Measurements from ENCODE around the gene PPM1B. TPM values are rescaled to one million over a fixed set of nuclear protein-coding genes. Genes with fewer than 3 reads are reported as not detected.

Gene PPM1B
- total and polyA plus RNA-seq, 9 of the 15 experiments (the other 6 are each of a cell fraction or from before 2014, with no cell fraction given) = 8.9 to 44.0 (median 28.6) TPM

- CTCF ChIA-PET (ENCODE audit: low intra/inter-chr PET ratio) = no interaction called here
- FAIRE-seq (no peak), DNase-seq (ENCODE audit: extremely low read depth in 1 of 4, low spot score in 3 of 4) (no peak), ATAC-seq (no peak)
- Histone ChIP-seq H3K79me2 (ENCODE audit: control insufficient read depth, insufficient read depth, low read length) (no peaks in the 10 kb centered on the region), H3K9me1 (ENCODE audit: control insufficient read depth, insufficient read depth, low read length) (no peaks in the 10 kb centered on the region), H3K27ac (ENCODE audit: extremely low read depth, low read depth, low read length) (no peak overlapping the region), H3K36me3 (ENCODE audit: control insufficient read depth, insufficient read depth, low read length) (no peaks in the 10 kb centered on the region), H3K4me1 (replicated peaks in 1 of 2; ENCODE audit: control insufficient read depth in 2 of 2, insufficient read depth in 2 of 2, low read length in 2 of 2) (peaks cover 0 to 4% of the 10 kb centered on the region in 2 experiments; a peak in 1 of 5 replicates), H3K9ac (ENCODE audit: insufficient read depth in 1 of 2, low read depth in 2 of 2, low read length in 2 of 2) (no peak overlapping the region), H4K20me1 (replicated peaks; ENCODE audit: control insufficient read depth, insufficient read depth, low read length) (no peaks in the 10 kb centered on the region), H3K4me2 (ENCODE audit: insufficient read depth, low read length) (no peak overlapping the region), H3K4me3 (no peak overlapping the region), H3K27me3 (ENCODE audit: control insufficient read depth in 2 of 2, insufficient read depth in 2 of 2, low read length in 2 of 2) (no peaks in the 10 kb centered on the region), H3K9me3 (replicated peaks; ENCODE audit: control insufficient read depth, insufficient read depth, low read depth, low read length) (no peaks in the 10 kb centered on the region), H2AFZ (ENCODE audit: low read depth, low read length) (no peak overlapping the region)
- 0% methylated on average over 1 of the region's 1 CpG for WGBS (ENCODE audit: insufficient coverage, low coverage, missing lambda C conversion rate)
- in situ Hi-C loops (cut with MboI) (no loop called here), intact Hi-C loops (cut with micrococcal nuclease) (no loop called here)
- TF ChIP-seq NR3C1 (CRISPR knock-in tag; IDR thresholded peaks at IDR 0.05) = no peak
- no peak for TF ChIP-seq HDAC3 (IDR thresholded peaks at IDR 0.05; ENCODE audit: borderline replicate concordance, partially characterized antibody)
- no peak for TF ChIP-seq ZNF277 (CRISPR knock-in tag; IDR thresholded peaks at IDR 0.05; ENCODE audit: borderline replicate concordance)
- no peak for TF ChIP-seq STAG1 (CRISPR knock-in tag; IDR thresholded peaks at IDR 0.05; ENCODE audit: borderline replicate concordance)
- no peak for TF ChIP-seq UBTF (IDR thresholded peaks at IDR 0.05; ENCODE audit: borderline replicate concordance in 1 of 2, low read depth in 2 of 2, low read length in 2 of 2)
- no peak for TF ChIP-seq ATF2 (CRISPR knock-in tag; IDR thresholded peaks at IDR 0.05)
- TF ChIP-seq CEBPG (CRISPR knock-in tag; IDR thresholded peaks at IDR 0.05) = no peak
- 0 out of 4 replicates have a peak, but pooled peaks of 1 of the 2 experiments have one; percentile 11 for TF ChIP-seq CEBPG (tag; conservative IDR thresholded peaks at IDR 0.05 in 1 of 2, IDR thresholded peaks at IDR 0.05 in 1 of 2)
- no peak for TF ChIP-seq NRF1 (conservative IDR thresholded peaks at IDR 0.05 in 1 of 2, IDR thresholded peaks at IDR 0.05 in 1 of 2)
- TF ChIP-seq CEBPB (tag; IDR thresholded peaks at IDR 0.05) = 0 out of 2 replicates have a peak, but pooled peaks have one; percentile 27
- POLR2A ChIA-PET = no interaction called here
- no TSS peak for BruUV-seq (replicated peaks)
Observed at GRCh38 chr2:44269831-44270230, 101.2 kb downstream of the PPM1B start.

Data from K562 (cell line).